HPDE6-E6E7 (cell line): ENCODE measurements around the gene NR3C1.

Experiments
- DNase-seq: peaks from one replicate; pipeline ENCODE4 v3.0.0; 2011; ENCODE audit warnings: missing footprints; ENCODE audit errors: extremely low spot score

Gene NR3C1

DNA sequence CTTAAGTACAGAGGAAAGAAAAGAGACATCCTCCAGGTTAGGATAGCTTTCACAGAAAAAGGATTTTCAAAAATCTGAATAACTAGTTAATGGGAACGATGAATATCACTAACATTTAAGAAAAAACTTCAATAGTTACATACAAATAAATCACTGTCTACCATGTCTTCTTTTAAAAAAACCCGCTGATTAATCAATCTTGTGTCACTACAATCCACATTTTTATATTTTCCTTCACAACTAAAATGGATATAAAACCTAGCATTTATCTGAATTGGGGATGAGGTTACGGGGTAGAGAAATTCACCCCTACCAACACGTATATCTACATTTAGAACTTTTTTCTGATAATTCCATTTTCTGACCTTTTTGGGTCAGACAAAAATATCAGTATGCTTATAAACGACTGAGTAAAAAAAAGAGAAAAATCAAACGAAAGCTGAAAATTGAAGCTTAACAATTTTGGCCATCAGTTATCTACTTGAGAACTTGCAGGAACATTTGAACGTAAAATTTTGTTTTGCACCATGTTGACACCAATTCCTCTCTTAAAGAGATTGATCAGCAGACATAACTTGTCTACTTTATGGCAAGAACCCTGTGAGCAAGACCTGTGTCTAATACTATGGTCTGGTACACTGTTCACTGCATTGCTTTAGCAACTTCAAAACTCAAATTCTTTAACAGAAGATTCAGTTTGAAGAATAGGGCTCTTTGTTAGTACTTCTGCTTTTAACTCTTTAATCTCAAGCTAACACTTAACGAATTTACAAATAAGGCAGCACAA is 4.8 kb downstream of the NR3C1 start:
- DNase-seq: no peak

- DNase-seq: no peak
Measured at GRCh38 chr5:143398053-143398355, 5.5 kb downstream of the NR3C1 start.

GRCh38 chr5:143397302-143398052 is 6.0 kb downstream of the NR3C1 start:
- no peak for DNase-seq

DNA sequence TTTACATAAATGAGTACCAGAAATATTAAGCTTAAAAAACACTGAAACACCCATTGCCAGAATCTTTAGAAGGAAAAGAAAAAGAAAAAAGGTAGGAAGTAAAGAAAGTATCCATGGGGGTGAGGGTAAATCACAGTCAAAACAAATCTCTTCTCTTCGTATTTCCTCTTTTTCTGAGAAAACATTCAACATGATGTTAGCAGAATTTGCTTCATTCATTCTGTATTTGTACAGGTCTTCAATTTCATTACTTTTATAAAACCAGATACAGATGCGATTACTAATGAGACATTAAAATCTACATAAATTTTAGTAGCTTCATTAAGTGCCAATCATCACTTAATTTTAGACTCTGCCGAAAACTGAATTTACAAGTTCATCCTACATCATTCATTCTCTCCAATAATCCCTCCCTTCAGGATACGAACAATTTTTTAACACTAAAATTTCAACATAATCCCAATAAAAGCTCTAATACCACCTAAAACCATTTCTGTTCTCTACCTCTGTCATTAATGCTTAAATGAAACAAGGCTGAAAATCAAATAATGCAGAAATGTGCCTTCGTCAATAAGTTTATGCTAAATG is 7.0 kb downstream of the NR3C1 start:
- DNase-seq: no peak

DNA sequence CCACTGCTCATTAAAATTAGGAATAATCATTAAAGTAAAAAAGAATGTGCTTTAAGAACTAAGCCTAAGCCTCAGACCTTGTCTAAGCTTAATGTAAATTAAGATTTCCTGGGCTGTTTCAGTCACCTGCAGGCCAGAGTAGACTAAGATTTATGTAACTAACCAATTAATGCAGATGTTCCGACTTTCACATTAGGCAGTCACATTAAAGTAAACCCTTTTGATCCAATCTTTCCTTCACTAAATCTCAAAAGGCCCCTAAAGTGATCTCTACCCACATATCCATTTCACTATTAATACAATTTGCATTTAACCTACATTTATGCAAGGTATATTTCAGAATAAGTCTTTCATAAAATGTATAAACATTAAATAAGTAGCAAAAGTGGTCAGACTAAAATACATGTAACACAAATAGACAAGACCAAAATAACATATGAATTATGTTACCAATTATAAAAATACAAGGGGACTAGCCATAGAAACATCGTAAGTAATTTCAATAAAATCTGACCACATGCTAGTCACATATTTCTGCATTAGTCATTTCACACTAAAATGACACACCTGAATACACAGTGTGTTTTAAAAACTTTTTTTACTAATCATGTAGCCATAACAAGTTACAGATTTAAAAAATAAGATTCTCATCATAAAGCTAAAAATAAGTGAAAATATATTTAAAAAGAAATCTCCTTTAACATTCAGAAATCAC is 7.7 kb downstream of the NR3C1 start:
- no peak for DNase-seq

DNA sequence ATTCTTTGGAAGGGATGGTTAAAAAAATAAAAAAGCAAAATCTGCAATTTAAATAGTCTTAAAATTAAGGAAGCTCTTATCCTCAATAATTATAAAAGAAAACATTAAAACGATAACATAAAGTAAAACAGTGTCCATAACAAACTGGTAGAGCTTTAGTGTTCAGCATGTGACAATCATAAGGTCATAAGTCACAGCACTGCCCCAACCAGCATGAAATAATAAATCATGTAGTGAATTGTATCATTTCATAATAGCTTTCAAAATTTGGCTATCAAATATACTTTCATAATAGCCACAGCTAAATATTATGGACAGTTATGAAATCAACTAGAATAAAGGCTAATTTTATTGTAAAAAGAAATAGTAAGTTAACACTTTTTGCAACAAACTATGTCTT is 10.0 kb downstream of the NR3C1 start:
- no peak for DNase-seq

DNA sequence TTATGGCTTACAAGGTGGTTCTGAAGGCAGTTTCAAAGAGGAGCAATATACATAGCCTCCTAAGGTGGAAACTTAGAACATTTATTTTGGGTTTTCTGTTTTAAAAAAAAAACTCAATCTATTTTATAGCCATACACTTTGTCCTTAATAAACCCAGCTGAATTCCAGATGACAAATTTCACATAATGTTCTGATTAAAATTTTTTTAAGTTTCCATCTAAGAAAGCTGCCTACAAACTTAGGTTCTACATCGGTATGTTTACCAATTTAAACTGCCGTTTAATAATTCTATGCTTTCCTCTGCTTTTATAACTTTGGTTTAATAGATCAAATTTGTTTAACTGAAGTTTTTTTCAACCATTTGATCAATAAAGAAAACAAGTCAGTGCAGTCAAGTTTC is 12.5 kb downstream of the NR3C1 start:
- no peak for DNase-seq

GRCh38 chr5:143390258-143390657 is 13.2 kb downstream of the NR3C1 start:
- no peak for DNase-seq

- no peak for DNase-seq
Measured at GRCh38 chr5:143386725-143387124, 16.8 kb downstream of the NR3C1 start.

DNA sequence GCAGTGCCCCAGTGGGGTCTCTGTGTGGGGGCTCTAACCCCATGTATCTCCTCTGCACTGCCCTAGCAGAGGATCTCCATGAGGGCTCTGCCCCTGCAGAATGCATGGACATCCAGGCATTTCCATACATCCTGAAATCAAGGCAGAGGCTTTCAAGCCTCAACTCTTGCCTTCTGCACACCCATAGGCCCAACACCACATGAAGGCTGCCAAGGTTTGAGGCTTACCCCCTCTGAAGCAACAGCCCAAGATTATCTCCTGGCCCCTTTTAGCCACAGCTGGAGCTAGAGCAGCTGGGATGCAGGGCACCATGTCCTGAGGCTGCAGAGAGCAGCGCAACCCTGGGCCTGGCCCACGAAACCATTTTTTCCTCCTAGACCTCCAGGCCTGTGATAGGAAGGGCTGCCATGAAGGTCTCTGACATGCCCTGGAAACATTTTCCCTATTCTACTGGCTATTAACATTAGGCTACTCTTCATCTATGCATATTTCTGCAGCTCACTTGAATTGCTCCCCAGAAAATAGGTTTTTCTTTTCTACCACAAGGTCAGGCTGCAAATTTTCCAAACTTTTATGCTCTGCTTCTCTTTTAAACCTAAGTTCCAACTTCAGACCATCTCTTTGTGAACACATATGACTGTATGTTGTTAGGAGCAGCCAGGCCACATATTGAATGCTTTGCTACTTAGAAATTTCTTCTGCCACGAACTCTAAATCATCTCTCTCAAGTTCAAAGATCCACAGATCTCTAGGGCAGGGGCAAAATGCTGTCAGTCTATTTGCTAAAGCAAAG is 18.4 kb downstream of the NR3C1 start:
- no peak for DNase-seq

DNA sequence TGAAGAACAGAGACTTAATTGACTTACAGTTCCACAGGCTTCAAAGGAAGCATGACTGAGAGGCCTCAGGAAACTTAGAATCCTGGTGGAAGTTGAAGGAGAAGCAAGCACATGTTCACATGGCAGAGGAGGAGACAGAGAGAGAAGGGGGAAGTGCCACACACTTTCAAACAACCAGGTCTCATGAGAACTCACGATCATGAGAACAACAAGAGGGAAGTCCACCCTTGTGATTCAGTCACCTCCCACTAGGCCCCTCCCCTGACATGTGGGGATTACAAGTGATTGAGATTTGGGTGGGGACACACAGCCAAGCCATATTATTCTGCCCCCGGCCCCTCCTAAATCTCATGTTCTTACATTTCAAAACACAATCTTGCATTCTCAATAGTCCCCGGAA is 19.5 kb downstream of the NR3C1 start:
- no peak for DNase-seq

- no peak for DNase-seq
Measured at GRCh38 chr5:143379606-143380005, 23.9 kb downstream of the NR3C1 start.

DNA sequence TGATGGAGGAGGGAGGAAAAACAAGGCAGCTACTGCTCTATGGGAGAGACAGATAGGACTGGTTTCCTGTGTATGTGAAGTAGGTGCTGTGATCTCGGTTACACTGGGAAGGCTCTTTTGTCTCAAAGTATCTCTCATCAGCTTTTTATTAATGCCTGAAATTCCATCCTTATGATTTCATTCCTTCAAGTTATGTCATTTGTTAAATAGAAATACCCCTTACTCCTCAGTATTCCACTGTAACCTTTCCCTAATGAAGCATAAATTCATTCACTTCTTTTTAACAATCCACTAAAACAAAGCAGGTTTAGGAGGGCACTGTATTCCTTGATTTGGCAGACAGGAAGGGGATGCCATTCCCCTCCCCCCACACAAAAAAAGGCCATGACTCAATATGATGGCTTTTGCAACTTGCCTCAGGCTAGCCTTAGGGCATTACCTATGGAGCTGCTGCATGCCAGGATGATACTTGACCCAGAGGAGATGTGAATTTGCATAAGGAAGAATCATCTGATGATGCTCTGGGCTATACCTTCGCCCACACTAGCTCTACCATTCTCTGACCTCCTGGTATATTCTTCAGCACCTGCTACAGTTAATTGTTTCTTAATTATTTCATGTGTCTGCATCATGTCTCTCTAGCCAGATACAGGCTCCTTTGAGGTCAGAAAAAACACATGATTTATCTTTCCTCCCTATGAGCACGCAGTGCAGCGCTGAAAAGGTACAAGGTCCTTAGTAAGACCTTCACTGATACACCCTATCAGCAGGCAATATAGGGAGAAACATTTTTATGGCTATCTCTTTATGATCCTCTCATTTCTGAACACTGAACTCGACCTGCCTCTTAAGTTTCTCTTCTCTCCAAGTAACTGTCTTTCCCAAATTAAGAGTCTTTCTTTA is 26.3 kb downstream of the NR3C1 start:
- DNase-seq: peak; percentile 33

GRCh38 chr5:143376195-143376779 is 27.2 kb downstream of the NR3C1 start:
- DNase-seq: no peak

GRCh38 chr5:143374496-143375217 is 28.8 kb downstream of the NR3C1 start:
- DNase-seq: no peak

DNA sequence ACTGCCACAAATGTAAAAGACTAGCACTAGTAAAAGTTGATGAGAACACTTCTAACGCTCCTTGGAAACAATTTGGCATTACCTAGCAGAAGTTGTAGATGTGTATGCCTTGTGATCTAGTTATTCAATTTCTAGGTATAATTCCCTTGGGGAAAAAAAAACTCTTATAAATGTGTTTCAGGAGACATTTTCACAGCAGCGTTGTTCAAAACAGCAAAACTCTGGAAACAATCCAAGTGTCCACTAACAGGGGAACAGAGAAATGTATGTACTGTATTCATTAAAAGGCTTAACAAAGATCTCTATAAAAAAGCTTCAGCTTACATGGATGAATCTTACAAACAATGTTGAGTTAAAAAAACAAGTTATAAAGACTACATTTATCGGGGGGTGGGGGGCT is 30.4 kb downstream of the NR3C1 start:
- no peak for DNase-seq

DNA sequence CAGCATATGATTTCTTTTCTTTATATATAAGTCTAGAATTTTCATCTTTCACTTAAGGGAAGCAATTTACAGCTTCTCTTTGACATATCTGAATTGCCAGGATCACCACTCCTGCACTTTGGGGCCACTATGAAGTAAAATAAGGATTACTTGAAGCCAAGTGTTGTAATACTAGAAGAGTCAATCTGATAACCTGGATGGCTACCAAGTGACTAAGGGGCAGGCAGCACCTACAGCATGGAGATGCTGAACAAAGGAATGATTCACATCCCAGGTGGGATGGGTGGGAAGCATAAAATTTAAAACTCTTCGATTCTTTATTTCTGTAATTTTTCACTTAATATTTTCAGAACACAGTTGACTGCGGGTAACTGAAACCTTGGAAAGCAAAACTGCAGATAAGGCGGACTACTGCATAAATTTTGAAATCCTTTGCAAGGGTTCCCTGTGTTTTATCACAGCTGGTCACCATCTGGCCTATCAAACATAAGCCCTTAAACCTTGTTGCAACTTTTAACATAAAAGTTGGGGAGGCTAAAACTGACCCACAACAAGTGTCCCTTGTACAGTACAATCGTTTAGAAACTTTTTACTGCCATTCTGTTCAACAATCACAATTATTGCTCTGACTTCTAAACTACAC is 31.2 kb downstream of the NR3C1 start:
- DNase-seq: peak; percentile 7

DNA sequence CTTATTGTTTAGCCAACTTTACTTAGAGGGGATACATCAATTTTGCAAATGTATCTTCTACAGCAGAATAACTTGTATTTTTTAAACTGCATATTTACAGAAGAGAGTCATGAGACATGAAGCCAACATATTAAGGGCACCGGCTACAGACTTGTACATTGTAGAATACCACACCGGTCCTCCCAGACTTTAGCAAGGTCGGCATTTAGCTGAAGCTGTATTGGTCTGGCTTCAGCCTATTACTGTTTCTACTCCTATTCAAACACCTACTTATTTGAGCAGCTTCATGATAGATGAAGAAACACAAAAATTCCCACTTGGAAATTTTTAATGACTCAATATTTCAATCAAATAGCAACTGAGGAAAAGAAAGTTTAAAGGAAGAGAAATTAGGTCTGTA is 33.0 kb downstream of the NR3C1 start:
- no peak for DNase-seq

DNA sequence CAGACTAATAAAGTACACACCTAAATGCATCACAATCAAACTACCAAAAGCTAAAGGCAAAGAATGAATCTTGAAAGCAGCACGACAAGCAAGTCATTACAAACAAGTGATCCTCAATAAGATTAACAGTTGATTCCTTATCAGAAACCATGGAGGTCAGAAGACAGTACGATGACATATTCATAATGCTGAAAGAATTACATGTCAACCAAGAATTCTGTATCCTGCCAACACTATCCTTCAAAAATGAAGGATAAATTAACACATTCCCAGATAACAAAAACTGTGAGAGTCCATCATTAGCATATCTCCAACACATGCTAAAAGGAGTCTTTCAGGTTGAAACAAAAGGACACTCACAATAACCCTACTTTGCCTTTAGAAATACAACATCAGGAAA is 39.4 kb downstream of the NR3C1 start:
- DNase-seq: no peak
